Measurements from ENCODE around the gene FAM199X.

DNA sequence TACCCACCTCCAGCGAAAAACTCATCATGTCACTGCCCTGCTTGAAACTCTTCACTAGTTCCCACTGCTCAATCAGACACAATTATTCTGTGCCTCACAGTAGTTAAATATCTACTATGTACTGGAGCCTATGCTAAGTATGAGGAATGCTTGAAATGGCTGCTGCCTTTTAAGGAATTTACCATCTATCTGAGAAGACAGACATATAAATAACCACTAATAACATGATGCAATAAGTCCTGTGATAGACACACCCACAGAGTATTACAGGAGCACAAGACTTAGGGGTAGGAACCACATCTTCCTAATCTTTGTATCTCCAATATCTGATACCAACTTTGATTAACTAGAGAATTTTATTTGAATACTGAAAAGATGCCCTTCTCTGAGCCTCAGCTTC lies 30.6 kb upstream of the FAM199X start:
- no peak for TF ChIP-seq CTCF (conservative IDR thresholded peaks at IDR 0.05; ENCODE audit: low read depth in 2 of 2)
- no peak for TF ChIP-seq POLR2AphosphoS5 (IDR thresholded peaks at IDR 0.05; ENCODE audit: low read depth)
- no peak for TF ChIP-seq EZH2 (IDR thresholded peaks at IDR 0.05; ENCODE audit: low read depth, unreplicated experiment)
- TF ChIP-seq, protein P1, sequence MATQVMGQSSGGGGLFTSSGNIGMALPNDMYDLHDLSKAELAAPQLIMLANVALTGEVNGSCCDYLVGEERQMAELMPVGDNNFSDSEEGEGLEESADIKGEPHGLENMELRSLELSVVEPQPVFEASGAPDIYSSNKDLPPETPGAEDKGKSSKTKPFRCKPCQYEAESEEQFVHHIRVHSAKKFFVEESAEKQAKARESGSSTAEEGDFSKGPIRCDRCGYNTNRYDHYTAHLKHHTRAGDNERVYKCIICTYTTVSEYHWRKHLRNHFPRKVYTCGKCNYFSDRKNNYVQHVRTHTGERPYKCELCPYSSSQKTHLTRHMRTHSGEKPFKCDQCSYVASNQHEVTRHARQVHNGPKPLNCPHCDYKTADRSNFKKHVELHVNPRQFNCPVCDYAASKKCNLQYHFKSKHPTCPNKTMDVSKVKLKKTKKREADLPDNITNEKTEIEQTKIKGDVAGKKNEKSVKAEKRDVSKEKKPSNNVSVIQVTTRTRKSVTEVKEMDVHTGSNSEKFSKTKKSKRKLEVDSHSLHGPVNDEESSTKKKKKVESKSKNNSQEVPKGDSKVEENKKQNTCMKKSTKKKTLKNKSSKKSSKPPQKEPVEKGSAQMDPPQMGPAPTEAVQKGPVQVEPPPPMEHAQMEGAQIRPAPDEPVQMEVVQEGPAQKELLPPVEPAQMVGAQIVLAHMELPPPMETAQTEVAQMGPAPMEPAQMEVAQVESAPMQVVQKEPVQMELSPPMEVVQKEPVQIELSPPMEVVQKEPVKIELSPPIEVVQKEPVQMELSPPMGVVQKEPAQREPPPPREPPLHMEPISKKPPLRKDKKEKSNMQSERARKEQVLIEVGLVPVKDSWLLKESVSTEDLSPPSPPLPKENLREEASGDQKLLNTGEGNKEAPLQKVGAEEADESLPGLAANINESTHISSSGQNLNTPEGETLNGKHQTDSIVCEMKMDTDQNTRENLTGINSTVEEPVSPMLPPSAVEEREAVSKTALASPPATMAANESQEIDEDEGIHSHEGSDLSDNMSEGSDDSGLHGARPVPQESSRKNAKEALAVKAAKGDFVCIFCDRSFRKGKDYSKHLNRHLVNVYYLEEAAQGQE (IDR thresholded peaks at IDR 0.05; ENCODE audit: unreplicated experiment): no peak
- TF ChIP-seq, protein P2, sequence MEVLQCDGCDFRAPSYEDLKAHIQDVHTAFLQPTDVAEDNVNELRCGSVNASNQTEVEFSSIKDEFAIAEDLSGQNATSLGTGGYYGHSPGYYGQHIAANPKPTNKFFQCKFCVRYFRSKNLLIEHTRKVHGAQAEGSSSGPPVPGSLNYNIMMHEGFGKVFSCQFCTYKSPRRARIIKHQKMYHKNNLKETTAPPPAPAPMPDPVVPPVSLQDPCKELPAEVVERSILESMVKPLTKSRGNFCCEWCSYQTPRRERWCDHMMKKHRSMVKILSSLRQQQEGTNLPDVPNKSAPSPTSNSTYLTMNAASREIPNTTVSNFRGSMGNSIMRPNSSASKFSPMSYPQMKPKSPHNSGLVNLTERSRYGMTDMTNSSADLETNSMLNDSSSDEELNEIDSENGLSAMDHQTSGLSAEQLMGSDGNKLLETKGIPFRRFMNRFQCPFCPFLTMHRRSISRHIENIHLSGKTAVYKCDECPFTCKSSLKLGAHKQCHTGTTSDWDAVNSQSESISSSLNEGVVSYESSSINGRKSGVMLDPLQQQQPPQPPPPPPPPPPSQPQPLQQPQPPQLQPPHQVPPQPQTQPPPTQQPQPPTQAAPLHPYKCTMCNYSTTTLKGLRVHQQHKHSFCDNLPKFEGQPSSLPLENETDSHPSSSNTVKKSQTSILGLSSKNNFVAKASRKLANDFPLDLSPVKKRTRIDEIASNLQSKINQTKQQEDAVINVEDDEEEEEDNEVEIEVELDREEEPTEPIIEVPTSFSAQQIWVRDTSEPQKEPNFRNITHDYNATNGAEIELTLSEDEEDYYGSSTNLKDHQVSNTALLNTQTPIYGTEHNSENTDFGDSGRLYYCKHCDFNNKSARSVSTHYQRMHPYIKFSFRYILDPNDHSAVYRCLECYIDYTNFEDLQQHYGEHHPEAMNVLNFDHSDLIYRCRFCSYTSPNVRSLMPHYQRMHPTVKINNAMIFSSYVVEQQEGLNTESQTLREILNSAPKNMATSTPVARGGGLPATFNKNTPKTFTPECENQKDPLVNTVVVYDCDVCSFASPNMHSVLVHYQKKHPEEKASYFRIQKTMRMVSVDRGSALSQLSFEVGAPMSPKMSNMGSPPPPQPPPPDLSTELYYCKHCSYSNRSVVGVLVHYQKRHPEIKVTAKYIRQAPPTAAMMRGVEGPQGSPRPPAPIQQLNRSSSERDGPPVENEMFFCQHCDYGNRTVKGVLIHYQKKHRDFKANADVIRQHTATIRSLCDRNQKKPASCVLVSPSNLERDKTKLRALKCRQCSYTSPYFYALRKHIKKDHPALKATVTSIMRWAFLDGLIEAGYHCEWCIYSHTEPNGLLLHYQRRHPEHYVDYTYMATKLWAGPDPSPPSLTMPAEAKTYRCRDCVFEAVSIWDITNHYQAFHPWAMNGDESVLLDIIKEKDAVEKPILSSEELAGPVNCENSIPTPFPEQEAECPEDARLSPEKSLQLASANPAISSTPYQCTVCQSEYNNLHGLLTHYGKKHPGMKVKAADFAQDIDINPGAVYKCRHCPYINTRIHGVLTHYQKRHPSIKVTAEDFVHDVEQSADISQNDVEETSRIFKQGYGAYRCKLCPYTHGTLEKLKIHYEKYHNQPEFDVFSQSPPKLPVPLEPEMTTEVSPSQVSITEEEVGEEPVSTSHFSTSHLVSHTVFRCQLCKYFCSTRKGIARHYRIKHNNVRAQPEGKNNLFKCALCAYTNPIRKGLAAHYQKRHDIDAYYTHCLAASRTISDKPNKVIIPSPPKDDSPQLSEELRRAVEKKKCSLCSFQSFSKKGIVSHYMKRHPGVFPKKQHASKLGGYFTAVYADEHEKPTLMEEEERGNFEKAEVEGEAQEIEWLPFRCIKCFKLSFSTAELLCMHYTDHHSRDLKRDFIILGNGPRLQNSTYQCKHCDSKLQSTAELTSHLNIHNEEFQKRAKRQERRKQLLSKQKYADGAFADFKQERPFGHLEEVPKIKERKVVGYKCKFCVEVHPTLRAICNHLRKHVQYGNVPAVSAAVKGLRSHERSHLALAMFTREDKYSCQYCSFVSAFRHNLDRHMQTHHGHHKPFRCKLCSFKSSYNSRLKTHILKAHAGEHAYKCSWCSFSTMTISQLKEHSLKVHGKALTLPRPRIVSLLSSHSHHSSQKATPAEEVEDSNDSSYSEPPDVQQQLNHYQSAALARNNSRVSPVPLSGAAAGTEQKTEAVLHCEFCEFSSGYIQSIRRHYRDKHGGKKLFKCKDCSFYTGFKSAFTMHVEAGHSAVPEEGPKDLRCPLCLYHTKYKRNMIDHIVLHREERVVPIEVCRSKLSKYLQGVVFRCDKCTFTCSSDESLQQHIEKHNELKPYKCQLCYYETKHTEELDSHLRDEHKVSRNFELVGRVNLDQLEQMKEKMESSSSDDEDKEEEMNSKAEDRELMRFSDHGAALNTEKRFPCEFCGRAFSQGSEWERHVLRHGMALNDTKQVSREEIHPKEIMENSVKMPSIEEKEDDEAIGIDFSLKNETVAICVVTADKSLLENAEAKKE (CRISPR knock-in tag; IDR thresholded peaks at IDR 0.05): no peak
- TF ChIP-seq CREB1 (CRISPR knock-in tag; IDR thresholded peaks at IDR 0.05; ENCODE audit: low read depth): no peak
- no peak for TF ChIP-seq STAT1 (IDR thresholded peaks at IDR 0.05; ENCODE audit: unreplicated experiment)
- no peak for TF ChIP-seq EZH2phosphoT487 (IDR thresholded peaks at IDR 0.05; ENCODE audit: unreplicated experiment)
- no peak for TF ChIP-seq JUNB (IDR thresholded peaks at IDR 0.05; ENCODE audit: unreplicated experiment)
- no peak for TF ChIP-seq ETS1 (IDR thresholded peaks at IDR 0.05)

Data from GM23338 (cell line).